ENCODE results near the gene PIK3CA. TPM values are rescaled to one million over a fixed set of nuclear protein-coding genes. Genes with fewer than 3 reads are reported as not detected.
A peak's percentile ranks its signal among the peaks of the same experiment; 100 is the strongest.

The PIK3CA gene
- total and polyA plus RNA-seq, 2 donors from 2014 or later, result 6.1 to 24.8 TPM

GRCh38 chr3:179260949-179261765 is 113.0 kb downstream of the PIK3CA start:
- Histone ChIP-seq H3K4me1 (ENCODE audit: control insufficient read depth in 2 of 3, insufficient read depth in 2 of 3, low read depth in 1 of 3, low read length in 3 of 3) (no peaks in the 10 kb centered on the region), H3K9me3 (ENCODE audit: control insufficient read depth in 2 of 3, insufficient read depth in 1 of 3, low read length in 3 of 3) (no peaks in the 10 kb centered on the region), H3K4me3 (ENCODE audit: low read length in 3 of 3) (peak overlapping the region; percentile 59 to 75 (median 65)), H3K27ac (ENCODE audit: low read depth in 2 of 2, low read length in 2 of 2) (no peak overlapping the region), H3K9ac (ENCODE audit: low read length in 3 of 3) (peak overlapping the region in 2 of 3 donors; percentile 38 to 58), H3K36me3 (ENCODE audit: control insufficient read depth in 2 of 3, insufficient read depth in 3 of 3, low read length in 3 of 3) (no peaks in the 10 kb centered on the region), H3K27me3 (ENCODE audit: control insufficient read depth, insufficient read depth, low read length) (no peaks in the 10 kb centered on the region)
- intact Hi-C loops (cut with DNase I), result no loop called here
- no peak for TF ChIP-seq CTCF (IDR thresholded peaks at IDR 0.05; ENCODE audit: borderline replicate concordance, extremely low read depth, insufficient read depth)
- DNase-seq, result peak; percentile 74 to 89 (median 80)
- no peak for FAIRE-seq

GRCh38 chr3:179263134-179263533 is 115.0 kb downstream of the PIK3CA start:
- peak in 1 of 5 donors; percentile 75 for DNase-seq
- TF ChIP-seq CTCF (IDR thresholded peaks at IDR 0.05; ENCODE audit: borderline replicate concordance, extremely low read depth, insufficient read depth), result no peak
- no peak overlapping the region for H3K27ac ChIP-seq (ENCODE audit: low read depth in 2 of 2, low read length in 2 of 2)
- no peak for FAIRE-seq
- intact Hi-C loops (cut with DNase I), result no loop called here
- H3K36me3 ChIP-seq (ENCODE audit: control insufficient read depth in 2 of 3, insufficient read depth in 3 of 3, low read length in 3 of 3), result no peaks in the 10 kb centered on the region
- H3K4me3 ChIP-seq (ENCODE audit: low read length in 3 of 3), result no peak overlapping the region
- no peak overlapping the region for H3K9ac ChIP-seq (ENCODE audit: low read length in 3 of 3)
- no peaks in the 10 kb centered on the region for H3K4me1 ChIP-seq (ENCODE audit: control insufficient read depth in 2 of 3, insufficient read depth in 2 of 3, low read depth in 1 of 3, low read length in 3 of 3)
- no peaks in the 10 kb centered on the region for H3K27me3 ChIP-seq (ENCODE audit: control insufficient read depth, insufficient read depth, low read length)
- H3K9me3 ChIP-seq (ENCODE audit: control insufficient read depth in 2 of 3, insufficient read depth in 1 of 3, low read length in 3 of 3), result no peaks in the 10 kb centered on the region

- H3K36me3 ChIP-seq (ENCODE audit: control insufficient read depth in 2 of 3, insufficient read depth in 3 of 3, low read length in 3 of 3), result no peaks in the 10 kb centered on the region
- H3K27me3 ChIP-seq (ENCODE audit: control insufficient read depth, insufficient read depth, low read length), result no peaks in the 10 kb centered on the region
- TF ChIP-seq CTCF (IDR thresholded peaks at IDR 0.05; ENCODE audit: borderline replicate concordance, extremely low read depth, insufficient read depth), result no peak
- no peaks in the 10 kb centered on the region for H3K9me3 ChIP-seq (ENCODE audit: control insufficient read depth in 2 of 3, insufficient read depth in 1 of 3, low read length in 3 of 3)
- DNase-seq (no peak), FAIRE-seq (no peak)
- intact Hi-C loops (cut with DNase I), result no loop called here
- no peak overlapping the region for H3K4me3 ChIP-seq (ENCODE audit: low read length in 3 of 3)
- no peak overlapping the region for H3K27ac ChIP-seq (ENCODE audit: low read depth in 2 of 2, low read length in 2 of 2)
- H3K9ac ChIP-seq (ENCODE audit: low read length in 3 of 3), result no peak overlapping the region
- H3K4me1 ChIP-seq (ENCODE audit: control insufficient read depth in 2 of 3, insufficient read depth in 2 of 3, low read depth in 1 of 3, low read length in 3 of 3), result no peaks in the 10 kb centered on the region
Observed at GRCh38 chr3:179264449-179264848, 116.3 kb downstream of the PIK3CA start.

Measured in kidney (tissue), 14 donors.